ENCODE measurements around the gene THAP11.

Gene THAP11

DNA sequence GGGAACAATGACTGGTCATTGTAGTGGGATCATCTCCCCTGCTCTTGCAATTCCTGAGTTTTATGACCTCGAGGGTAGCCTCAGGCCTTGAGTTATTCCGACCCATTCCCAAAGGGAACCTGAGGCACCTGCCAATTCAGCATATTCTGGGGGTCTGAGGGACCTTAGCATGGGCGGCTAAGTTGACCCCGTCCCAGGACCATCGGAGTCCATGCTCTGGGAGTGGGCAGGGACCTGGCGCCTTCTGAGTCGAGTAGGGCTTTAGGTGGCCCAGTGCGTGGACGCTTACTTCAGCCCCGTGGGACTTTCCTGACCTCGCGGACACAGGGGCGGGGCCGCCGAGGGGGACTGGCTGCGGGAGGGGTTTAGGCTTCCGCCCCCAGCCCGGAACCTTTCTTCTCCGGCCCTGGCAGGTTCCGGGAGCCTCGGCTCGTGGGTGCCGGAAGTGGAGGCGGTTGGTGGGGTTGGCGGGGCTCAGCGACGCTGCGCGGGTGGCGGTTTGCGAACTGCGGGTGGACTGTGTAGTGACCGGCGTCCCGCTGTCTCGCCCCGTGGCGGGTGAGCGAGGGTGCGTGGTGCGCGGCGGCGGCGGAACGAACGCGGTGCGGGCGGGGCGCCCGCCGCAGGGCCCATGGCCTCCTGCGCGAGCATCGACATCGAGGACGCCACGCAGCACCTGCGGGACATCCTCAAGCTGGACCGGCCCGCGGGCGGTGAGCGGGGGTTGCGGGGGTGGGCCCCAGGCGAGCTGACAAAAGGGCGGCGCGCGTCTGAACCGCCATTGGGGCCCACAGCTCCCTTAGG, 30.7 kb downstream of the THAP11 start, which contains the start of gene EDC4:
Gene EDC4 (plus strand): TSS at position 422 of the 804 bp plus-strand sequence. CDS start 210 bp downstream, at position 632.
- peak within 1 kb of the TSS; percentile 99 for H3K4me3 ChIP-seq (ENCODE audit: low read length)
- H3K79me2 ChIP-seq (ENCODE audit: low read length), result peaks cover 44% of the 10 kb centered on the region
- H3K27me3 ChIP-seq (replicated peaks; ENCODE audit: insufficient read depth, low read length), result no peaks in the 10 kb centered on the region
- peak within 1 kb of the TSS; percentile 93 for H3K9ac ChIP-seq (ENCODE audit: low read length)
- H3K4me2 ChIP-seq (ENCODE audit: low read depth, low read length), result peak within 1 kb of the TSS; percentile 94
- H4K20me1 ChIP-seq (ENCODE audit: insufficient read depth, low read length), result no peaks in the 10 kb centered on the region
- H3K36me3 ChIP-seq (replicated peaks; ENCODE audit: insufficient read depth, low read length), result no peaks in the 10 kb centered on the region
- H3K9me2 ChIP-seq (replicated peaks; ENCODE audit: insufficient read depth, low read length), result no peaks in the 10 kb centered on the region
- H3K9me3 ChIP-seq (replicated peaks; ENCODE audit: insufficient read depth, low read length), result no peaks in the 10 kb centered on the region
- peaks cover 23% of the 10 kb centered on the region for H3K4me1 ChIP-seq (ENCODE audit: low read length)
- peak within 1 kb of the TSS; percentile 91 for H2AFZ ChIP-seq (ENCODE audit: low read length)
- peak within 1 kb of the TSS; percentile 39; the same call in 1 of the 2 replicates for H3K27ac ChIP-seq (ENCODE audit: low read length)
- TF ChIP-seq EZH2phosphoT487 (IDR thresholded peaks at IDR 0.05; ENCODE audit: low read length), result no peak
- TF ChIP-seq CTCF (IDR thresholded peaks at IDR 0.05; ENCODE audit: low read length), result no peak
- no peak for TF ChIP-seq EZH2 (optimal IDR thresholded peaks at IDR 0.05; ENCODE audit: low read depth, low read length)
- peaks cover 21% of the 10 kb centered on the region for H3F3A ChIP-seq (ENCODE audit: insufficient read depth, low read length)
- peak; percentile 84 for DNase-seq

DNA sequence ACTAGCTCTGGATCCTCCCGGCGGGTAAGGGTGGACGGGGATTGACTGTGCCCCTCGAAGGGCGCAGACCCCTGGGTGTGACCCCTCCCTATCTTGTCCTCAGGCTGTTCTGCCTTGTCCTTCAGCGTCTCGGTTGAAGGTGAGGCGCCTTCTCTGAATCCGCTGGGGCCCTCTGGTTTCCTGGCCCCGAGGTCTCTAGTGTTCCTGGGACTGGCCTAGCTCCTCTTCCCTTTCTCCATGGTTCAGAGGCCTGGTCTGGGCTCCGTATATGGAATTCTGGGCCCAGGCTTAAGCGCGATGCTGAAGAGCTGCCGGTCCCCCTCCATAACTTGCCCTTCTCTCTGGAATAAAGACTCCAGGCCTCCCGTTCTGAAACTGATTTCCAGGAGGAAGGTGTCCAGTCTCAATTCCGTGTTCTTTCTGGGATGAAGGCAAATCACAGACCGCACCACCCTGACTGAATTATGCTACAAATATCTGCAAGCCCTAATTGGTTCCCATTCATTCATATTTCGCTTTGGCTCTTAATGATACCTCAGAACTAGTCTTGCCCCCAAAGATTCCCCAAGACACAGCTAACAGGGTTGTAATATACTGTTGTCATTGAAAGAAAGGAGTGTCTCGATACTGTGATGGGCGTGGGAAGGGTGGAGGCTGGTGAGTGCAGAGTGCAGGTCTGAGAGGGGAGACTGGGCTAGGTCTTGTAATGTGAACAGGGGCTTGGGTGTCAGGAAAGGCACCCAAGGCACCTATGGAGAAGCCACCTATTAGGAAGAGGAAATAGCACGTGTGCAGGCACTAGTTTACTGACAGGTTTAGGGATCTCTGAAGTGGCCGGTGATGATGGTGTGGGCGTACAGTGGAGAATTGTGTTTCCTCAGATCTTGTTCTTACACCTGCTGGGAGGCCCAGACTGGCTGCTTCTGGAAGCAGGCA, 31.6 kb downstream of the THAP11 start:
- Histone ChIP-seq H3K4me1 (ENCODE audit: low read length) (peaks cover 23% of the 10 kb centered on the region), H3F3A (ENCODE audit: insufficient read depth, low read length) (peaks cover 21% of the 10 kb centered on the region), H3K4me3 (ENCODE audit: low read length) (peak overlapping the region; percentile 99), H3K4me2 (ENCODE audit: low read depth, low read length) (peak overlapping the region; percentile 94), H3K27me3 (replicated peaks; ENCODE audit: insufficient read depth, low read length) (no peaks in the 10 kb centered on the region), H3K9ac (ENCODE audit: low read length) (peak overlapping the region; percentile 93), H3K9me3 (replicated peaks; ENCODE audit: insufficient read depth, low read length) (no peaks in the 10 kb centered on the region), H3K36me3 (replicated peaks; ENCODE audit: insufficient read depth, low read length) (no peaks in the 10 kb centered on the region; the same call in 1 of the 2 replicates), H3K9me2 (replicated peaks; ENCODE audit: insufficient read depth, low read length) (no peaks in the 10 kb centered on the region), H3K79me2 (ENCODE audit: low read length) (peaks cover 44% of the 10 kb centered on the region), H3K27ac (ENCODE audit: low read length) (peak overlapping the region; percentile 21; the same call in 1 of the 2 replicates), H2AFZ (ENCODE audit: low read length) (peak overlapping the region; percentile 91), H4K20me1 (ENCODE audit: insufficient read depth, low read length) (no peaks in the 10 kb centered on the region)
- no peak for TF ChIP-seq EZH2 (optimal IDR thresholded peaks at IDR 0.05; ENCODE audit: low read depth, low read length)
- no peak for DNase-seq

- peaks cover 23% of the 10 kb centered on the region for H3K4me1 ChIP-seq (ENCODE audit: low read length)
- H3K4me3 ChIP-seq (ENCODE audit: low read length), result peak overlapping the region; percentile 99; the same call in 1 of the 2 replicates
- no peak for TF ChIP-seq EZH2 (optimal IDR thresholded peaks at IDR 0.05; ENCODE audit: low read depth, low read length)
- TF ChIP-seq CTCF (IDR thresholded peaks at IDR 0.05; ENCODE audit: low read length), result no peak
- H3K9me3 ChIP-seq (replicated peaks; ENCODE audit: insufficient read depth, low read length), result no peaks in the 10 kb centered on the region
- peak overlapping the region; percentile 93; the same call in 1 of the 2 replicates for H3K9ac ChIP-seq (ENCODE audit: low read length)
- H3K4me2 ChIP-seq (ENCODE audit: low read depth, low read length), result peak overlapping the region; percentile 94
- no peaks in the 10 kb centered on the region for H3K27me3 ChIP-seq (replicated peaks; ENCODE audit: insufficient read depth, low read length)
- H4K20me1 ChIP-seq (ENCODE audit: insufficient read depth, low read length), result no peaks in the 10 kb centered on the region
- no peaks in the 10 kb centered on the region; the same call in 1 of the 2 replicates for H3K36me3 ChIP-seq (replicated peaks; ENCODE audit: insufficient read depth, low read length)
- peaks cover 21% of the 10 kb centered on the region for H3F3A ChIP-seq (ENCODE audit: insufficient read depth, low read length)
- H2AFZ ChIP-seq (ENCODE audit: low read length), result no peak overlapping the region
- no peak overlapping the region for H3K27ac ChIP-seq (ENCODE audit: low read length)
- no peak for DNase-seq
- no peaks in the 10 kb centered on the region for H3K9me2 ChIP-seq (replicated peaks; ENCODE audit: insufficient read depth, low read length)
- peaks cover 44% of the 10 kb centered on the region for H3K79me2 ChIP-seq (ENCODE audit: low read length)
Observed at GRCh38 chr16:67874372-67874771, 32.3 kb downstream of the THAP11 start.

Data from MM.1S (cell line).